ENCODE data around the gene PA2G4. TPM values are rescaled to one million over a fixed set of nuclear protein-coding genes. Genes with fewer than 3 reads are reported as not detected.

The PA2G4 gene
- total RNA-seq, 1 experiment from 2014 or later = 205 TPM

DNA sequence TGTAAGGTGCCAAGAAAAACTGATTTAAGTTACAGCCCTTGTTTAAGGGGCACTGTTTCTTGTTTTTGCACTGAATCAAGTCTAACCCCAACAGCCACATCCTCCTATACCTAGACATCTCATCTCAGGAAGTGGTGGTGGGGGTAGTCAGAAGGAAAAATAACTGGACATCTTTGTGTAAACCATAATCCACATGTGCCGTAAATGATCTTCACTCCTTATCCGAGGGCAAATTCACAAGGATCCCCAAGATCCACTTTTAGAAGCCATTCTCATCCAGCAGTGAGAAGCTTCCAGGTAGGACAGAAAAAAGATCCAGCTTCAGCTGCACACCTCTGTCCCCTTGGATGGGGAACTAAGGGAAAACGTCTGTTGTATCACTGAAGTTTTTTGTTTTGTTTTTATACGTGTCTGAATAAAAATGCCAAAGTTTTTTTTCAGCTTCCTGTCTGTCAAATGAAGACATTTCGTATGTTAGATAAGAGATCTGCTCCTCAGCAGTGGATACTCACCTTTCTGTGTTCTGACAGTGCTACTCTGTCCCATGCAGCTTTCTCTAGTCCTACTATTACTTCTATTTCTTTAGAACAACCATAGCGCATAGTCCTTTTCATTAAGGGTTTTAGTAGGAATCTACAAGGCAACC lies 1.2 kb upstream of the PA2G4 start:
- Mint-ChIP-seq H3K4me1 (ENCODE audit: insufficient read depth, unreplicated experiment) (peaks cover 9% of the 10 kb centered on the region), H3K4me3 (ENCODE audit: unreplicated experiment) (peak overlapping the region; percentile 97), H3K36me3 (ENCODE audit: insufficient read depth, unreplicated experiment) (peaks cover 43% of the 10 kb centered on the region), H3K9me3 (ENCODE audit: unreplicated experiment) (no peaks in the 10 kb centered on the region), H3K27me3 (ENCODE audit: insufficient read depth, unreplicated experiment) (no peaks in the 10 kb centered on the region), H3K27ac (ENCODE audit: low read depth, unreplicated experiment) (peak overlapping the region; percentile 95)
- CTCF ChIA-PET = interaction anchor here (0.7 to 3.4 kb wide), 6 partner anchors 15 to 357 kb away, joined by 3 to 24 read pairs (median 8); partner anchors contain the start of gene ZC3H10
- POLR2A ChIA-PET = interaction anchor here (0.6 to 10.0 kb wide), 19 partner anchors 8 to 374 kb away, joined by 3 to 249 read pairs (median 12); partner anchors contain the start of genes DNAJC14, ERBB3, ESYT1 and RNF41
- intact Hi-C loops (cut with micrococcal nuclease) = loop anchor here (1.0 kb wide), 1 partner anchor 24 kb away; no protein-coding TSS in a partner anchor
- no peak for DNase-seq (ENCODE audit: unreplicated experiment)
- no TSS peak for BruUV-seq (replicated peaks)
- TF ChIP-seq, protein P1, sequence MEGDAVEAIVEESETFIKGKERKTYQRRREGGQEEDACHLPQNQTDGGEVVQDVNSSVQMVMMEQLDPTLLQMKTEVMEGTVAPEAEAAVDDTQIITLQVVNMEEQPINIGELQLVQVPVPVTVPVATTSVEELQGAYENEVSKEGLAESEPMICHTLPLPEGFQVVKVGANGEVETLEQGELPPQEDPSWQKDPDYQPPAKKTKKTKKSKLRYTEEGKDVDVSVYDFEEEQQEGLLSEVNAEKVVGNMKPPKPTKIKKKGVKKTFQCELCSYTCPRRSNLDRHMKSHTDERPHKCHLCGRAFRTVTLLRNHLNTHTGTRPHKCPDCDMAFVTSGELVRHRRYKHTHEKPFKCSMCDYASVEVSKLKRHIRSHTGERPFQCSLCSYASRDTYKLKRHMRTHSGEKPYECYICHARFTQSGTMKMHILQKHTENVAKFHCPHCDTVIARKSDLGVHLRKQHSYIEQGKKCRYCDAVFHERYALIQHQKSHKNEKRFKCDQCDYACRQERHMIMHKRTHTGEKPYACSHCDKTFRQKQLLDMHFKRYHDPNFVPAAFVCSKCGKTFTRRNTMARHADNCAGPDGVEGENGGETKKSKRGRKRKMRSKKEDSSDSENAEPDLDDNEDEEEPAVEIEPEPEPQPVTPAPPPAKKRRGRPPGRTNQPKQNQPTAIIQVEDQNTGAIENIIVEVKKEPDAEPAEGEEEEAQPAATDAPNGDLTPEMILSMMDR (IDR thresholded peaks at IDR 0.05; ENCODE audit: unreplicated experiment) = no peak

GRCh38 chr12:56103823-56104108 lies 593 bp upstream of the PA2G4 start:
- no peak for DNase-seq (ENCODE audit: unreplicated experiment)
- H3K4me3 Mint-ChIP-seq (ENCODE audit: unreplicated experiment) = peak overlapping the region; percentile 97
- BruUV-seq (replicated peaks) = TSS peak; percentile 83
- H3K9me3 Mint-ChIP-seq (ENCODE audit: unreplicated experiment) = no peaks in the 10 kb centered on the region
- ChIA-PET CTCF (interaction anchor here (0.7 to 3.4 kb wide), 7 partner anchors 14 to 167 kb away, joined by 3 to 24 read pairs (median 4); partner anchors contain the start of gene ZC3H10), POLR2A (interaction anchor here (0.6 to 10.0 kb wide), 32 partner anchors 9 to 1823 kb away, joined by 3 to 249 read pairs (median 6); partner anchors contain the start of genes DNAJC14, ERBB3, ESYT1 and HNRNPA1)
- H3K36me3 Mint-ChIP-seq (ENCODE audit: insufficient read depth, unreplicated experiment) = peaks cover 44% of the 10 kb centered on the region
- intact Hi-C loops (cut with micrococcal nuclease) = loop anchor here (1.0 kb wide), 2 partner anchors 24 to 56 kb away; no protein-coding TSS in a partner anchor
- peak overlapping the region; percentile 95 for H3K27ac Mint-ChIP-seq (ENCODE audit: low read depth, unreplicated experiment)
- peaks cover 9% of the 10 kb centered on the region for H3K4me1 Mint-ChIP-seq (ENCODE audit: insufficient read depth, unreplicated experiment)
- TF ChIP-seq, protein P1 (IDR thresholded peaks at IDR 0.05; ENCODE audit: unreplicated experiment) = no peak
- no peaks in the 10 kb centered on the region for H3K27me3 Mint-ChIP-seq (ENCODE audit: insufficient read depth, unreplicated experiment)

DNA sequence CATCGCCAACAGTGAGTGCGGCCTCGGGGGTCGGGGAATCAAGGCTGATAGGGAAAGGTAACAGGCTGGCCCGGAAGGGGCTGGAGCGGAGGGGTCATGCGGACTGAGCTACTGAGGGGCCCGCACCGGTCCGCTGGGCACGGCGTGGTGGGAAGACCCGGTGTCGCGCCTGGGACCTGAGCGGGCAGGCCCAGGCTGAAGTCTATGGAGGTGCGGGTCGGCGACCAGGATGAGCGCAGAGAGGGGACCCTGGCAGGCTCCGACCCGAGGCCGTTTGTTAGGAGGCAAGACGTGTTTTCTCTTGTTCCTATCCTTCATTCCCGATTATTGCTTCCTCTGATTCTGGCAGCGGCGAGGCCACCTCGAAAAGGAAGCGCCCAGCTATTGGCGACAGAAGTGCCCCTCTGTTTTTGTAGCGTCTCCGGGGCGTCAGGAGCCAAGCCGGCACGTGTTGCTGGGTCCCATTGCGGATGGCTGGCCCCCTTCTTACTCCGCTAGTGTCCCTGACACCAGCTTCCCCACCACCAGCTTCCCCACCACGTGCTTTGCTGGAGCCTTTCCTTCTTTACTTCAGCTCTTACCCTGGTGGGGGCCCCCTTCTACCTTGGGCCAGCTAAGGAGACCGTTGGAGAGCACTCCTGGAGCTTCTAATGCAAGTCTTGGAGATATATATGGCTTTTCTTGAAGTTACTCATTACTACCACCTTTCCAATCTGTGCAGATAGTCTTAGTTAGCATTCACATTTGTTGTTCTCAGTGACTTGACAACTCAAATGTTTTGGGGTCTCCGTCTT lies 653 bp downstream of the PA2G4 start:
- Mint-ChIP-seq H3K36me3 (ENCODE audit: insufficient read depth, unreplicated experiment) (peaks cover 54% of the 10 kb centered on the region), H3K9me3 (ENCODE audit: unreplicated experiment) (no peaks in the 10 kb centered on the region), H3K27me3 (ENCODE audit: insufficient read depth, unreplicated experiment) (no peaks in the 10 kb centered on the region), H3K4me3 (ENCODE audit: unreplicated experiment) (peak overlapping the region; percentile 97), H3K27ac (ENCODE audit: low read depth, unreplicated experiment) (peak overlapping the region; percentile 95), H3K4me1 (ENCODE audit: insufficient read depth, unreplicated experiment) (peaks cover 9% of the 10 kb centered on the region)
- POLR2A ChIA-PET = interaction anchor here (0.6 to 10.0 kb wide), 33 partner anchors 7 to 366 kb away, joined by 3 to 249 read pairs (median 5); partner anchors contain the start of genes DGKA, DNAJC14, ERBB3 and ESYT1
- intact Hi-C loops (cut with micrococcal nuclease) = loop anchor here (1.0 kb wide), 1 partner anchor 58 kb away; no protein-coding TSS in a partner anchor
- CTCF ChIA-PET = interaction anchor here (0.6 to 3.4 kb wide), 12 partner anchors 8 to 368 kb away, joined by 3 to 24 read pairs (median 4); partner anchors contain the start of genes RAB5B and ZC3H10
- TF ChIP-seq, protein P1 (IDR thresholded peaks at IDR 0.05; ENCODE audit: unreplicated experiment) = no peak
- BruUV-seq (replicated peaks) = no TSS peak
- DNase-seq (ENCODE audit: unreplicated experiment) = peak; percentile 21

GRCh38 chr12:56105609-56105902 lies 1.2 kb downstream of the PA2G4 start:
- TF ChIP-seq, protein P1 (IDR thresholded peaks at IDR 0.05; ENCODE audit: unreplicated experiment) = no peak
- Mint-ChIP-seq H3K36me3 (ENCODE audit: insufficient read depth, unreplicated experiment) (peaks cover 55% of the 10 kb centered on the region), H3K27ac (ENCODE audit: low read depth, unreplicated experiment) (peak overlapping the region; percentile 95), H3K4me3 (ENCODE audit: unreplicated experiment) (peak overlapping the region; percentile 97), H3K9me3 (ENCODE audit: unreplicated experiment) (no peaks in the 10 kb centered on the region), H3K27me3 (ENCODE audit: insufficient read depth, unreplicated experiment) (no peaks in the 10 kb centered on the region), H3K4me1 (ENCODE audit: insufficient read depth, unreplicated experiment) (peaks cover 11% of the 10 kb centered on the region)
- POLR2A ChIA-PET = interaction anchor here (0.7 to 10.0 kb wide), 17 partner anchors 9 to 367 kb away, joined by 3 to 249 read pairs (median 10); partner anchors contain the start of genes DGKA, DNAJC14, ERBB3 and ESYT1
- no peak for DNase-seq (ENCODE audit: unreplicated experiment)
- no TSS peak for BruUV-seq (replicated peaks)
- intact Hi-C loops (cut with micrococcal nuclease) = no loop called here
- CTCF ChIA-PET = interaction anchor here (0.6 to 3.4 kb wide), 8 partner anchors 10 to 369 kb away, joined by 3 to 24 read pairs (median 5); partner anchors contain the start of genes RAB5B and ZC3H10

Data from MCF 10A (cell line).